Skeletal muscle cell (primary cell): Measurements from ENCODE around the gene CMIP.
"Not testable (repeated sequence)": the region's sequence is repeated elsewhere in the genome, so short reads cannot be mapped to it uniquely, and the experiment has no call there.

Experiments
- DNase-seq: peaks from one replicate; pipeline ENCODE4 v3.0.0-alpha.2; 2010; ENCODE audit warnings: low read depth
- H3K4me3 ChIP-seq: 2 replicates; pipeline ENCODE4 v1.5.1; 2011; ENCODE audit warnings: low read depth, mild to moderate bottlenecking, control low read depth, low read length, moderate library complexity

CMIP gene

DNA sequence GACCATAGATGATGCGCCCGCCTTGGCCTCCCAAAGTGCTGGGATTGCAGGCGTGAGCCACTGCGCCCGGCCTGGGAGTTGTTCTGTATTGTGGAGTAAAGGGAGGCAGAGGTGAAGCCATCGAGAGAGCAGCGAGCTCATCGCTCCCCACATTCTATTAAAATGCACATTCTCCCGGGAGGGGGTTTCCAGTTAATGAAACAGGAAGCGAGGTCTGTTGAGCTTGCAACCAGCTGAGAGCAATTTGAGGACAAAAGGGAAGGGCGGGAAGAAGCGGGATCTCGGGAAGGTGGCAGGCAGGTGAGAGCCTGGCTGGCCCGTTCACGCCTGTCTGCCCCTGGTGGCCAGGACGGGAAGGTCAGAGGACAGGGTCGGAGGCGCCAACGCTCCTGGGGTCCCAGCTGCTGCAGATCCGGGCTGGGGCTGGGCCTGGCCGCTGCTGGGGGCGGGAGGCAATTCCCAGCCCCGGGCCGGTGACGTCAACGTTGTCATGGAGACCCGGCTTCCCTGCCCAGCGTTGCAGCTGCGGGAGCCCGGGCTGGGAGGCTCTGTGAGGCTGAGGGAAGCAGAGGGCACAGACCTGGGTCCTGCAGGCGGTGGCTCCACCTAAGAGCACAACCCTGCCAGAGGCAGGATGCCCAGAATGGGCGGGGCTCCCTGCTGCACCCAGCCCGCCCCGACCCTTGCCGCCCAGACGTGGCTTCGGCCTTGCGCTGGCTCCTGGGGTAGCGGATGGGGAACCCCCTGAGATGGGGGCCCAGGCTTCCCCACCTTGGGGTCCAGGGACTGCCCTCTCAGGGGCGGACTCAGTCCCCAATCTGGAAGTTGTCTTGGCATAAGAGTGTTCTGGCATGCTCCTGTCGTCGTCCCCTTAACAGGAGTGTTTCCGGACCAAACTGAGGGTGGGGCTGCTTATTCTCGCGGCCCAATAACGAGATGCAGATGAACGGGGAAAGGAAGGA is 285.8 kb downstream of the CMIP start:
- peak; percentile 47 for DNase-seq
- peak overlapping the region; percentile 40 for H3K4me3 ChIP-seq

DNA sequence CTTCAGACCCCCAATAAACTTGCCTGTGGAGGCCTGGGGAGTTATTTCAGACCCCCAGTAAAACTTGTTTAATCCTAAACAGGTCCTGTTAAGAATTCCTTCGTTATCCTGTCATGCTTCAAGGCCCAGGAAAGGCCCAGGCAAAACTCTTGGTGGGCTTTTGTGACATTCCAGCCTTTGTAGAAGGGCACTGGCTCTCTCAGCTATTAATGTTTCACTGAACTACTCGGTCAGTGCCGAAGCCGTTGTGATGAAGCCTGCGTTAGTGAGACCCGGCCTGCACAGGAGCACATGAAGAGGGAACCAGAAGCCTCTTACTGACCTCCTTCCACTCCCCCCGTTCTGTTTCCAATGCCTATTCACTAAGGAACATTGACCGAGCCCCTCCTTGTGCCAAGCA is 287.0 kb downstream of the CMIP start:
- no peak overlapping the region for H3K4me3 ChIP-seq
- no peak for DNase-seq

DNA sequence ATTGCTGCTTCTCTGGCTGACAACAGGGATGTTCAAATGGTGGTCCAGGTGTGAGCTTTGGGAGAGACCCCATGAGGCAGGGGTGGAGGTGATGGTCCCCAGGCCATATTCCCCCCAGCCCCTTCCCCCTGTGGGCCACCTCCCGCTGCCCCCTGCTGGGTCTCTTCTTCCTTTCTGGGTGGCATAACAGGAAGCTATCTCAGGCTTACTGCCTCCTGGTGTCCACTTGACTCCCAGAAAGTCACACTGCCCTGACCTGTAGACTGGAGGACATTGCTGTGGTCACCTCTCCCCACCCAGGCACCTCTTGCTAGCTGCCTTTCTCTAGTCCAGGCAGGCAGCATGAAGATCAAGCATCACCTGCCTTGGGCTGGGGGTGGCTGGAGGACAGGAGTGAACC is 288.1 kb downstream of the CMIP start:
- H3K4me3 ChIP-seq = no peak overlapping the region
- DNase-seq = no peak

DNA sequence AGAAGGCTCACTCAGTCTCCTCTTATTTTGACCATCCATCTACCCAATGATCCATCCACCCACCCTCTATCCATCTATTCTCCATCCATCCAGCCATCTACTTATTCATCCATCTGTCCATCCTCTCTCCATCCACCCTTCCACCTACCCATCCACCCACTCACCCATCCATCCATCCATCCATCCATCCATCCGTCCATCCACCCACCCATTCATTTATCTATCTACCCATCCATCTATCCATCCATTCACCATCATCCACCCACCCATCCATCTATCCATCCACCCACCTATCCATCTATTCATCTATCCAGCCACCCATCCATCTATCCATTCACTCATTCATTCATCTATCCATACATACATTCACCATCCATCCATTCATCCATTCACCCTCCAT is 288.7 kb downstream of the CMIP start:
- DNase-seq = no peak
- no peak overlapping the region for H3K4me3 ChIP-seq

DNA sequence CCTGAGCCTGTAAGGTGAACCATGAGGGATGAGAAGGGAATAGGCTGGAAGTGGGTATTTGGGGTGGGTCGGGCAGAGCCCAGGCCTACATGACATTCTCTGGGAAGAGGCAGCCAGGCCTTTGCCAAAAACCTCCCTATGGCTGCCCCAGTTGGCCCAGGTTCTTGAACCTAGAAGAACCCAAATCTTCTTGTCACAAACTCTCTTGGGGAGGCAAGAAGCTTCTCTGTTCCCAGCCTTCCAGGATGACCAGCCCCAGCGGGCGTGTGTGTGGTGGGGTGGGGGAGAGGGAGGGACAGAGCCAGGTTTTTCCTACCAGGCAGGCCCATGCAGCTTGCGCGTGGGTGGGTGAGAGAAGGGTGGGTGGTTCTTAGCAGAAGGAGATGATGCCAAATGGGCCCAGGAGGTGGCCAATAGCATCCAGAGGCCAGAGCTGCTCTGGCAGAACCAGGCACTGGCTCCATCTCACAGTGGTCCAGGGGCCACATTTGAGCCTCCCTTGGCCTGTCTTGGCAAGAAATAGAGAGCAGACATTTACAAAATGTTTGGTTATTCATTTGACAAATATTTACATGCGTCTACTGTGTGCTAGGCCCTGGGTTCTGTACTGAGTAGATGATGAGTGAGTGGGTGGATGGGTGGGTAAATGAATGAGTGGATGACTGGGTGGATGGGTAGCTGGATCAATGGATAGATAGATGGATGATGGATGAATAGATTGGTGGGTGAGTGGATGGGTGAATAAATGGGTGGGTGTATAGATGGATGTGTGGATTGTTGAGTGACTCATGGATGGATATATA is 290.2 kb downstream of the CMIP start:
- DNase-seq = no peak
- no peak overlapping the region for H3K4me3 ChIP-seq

DNA sequence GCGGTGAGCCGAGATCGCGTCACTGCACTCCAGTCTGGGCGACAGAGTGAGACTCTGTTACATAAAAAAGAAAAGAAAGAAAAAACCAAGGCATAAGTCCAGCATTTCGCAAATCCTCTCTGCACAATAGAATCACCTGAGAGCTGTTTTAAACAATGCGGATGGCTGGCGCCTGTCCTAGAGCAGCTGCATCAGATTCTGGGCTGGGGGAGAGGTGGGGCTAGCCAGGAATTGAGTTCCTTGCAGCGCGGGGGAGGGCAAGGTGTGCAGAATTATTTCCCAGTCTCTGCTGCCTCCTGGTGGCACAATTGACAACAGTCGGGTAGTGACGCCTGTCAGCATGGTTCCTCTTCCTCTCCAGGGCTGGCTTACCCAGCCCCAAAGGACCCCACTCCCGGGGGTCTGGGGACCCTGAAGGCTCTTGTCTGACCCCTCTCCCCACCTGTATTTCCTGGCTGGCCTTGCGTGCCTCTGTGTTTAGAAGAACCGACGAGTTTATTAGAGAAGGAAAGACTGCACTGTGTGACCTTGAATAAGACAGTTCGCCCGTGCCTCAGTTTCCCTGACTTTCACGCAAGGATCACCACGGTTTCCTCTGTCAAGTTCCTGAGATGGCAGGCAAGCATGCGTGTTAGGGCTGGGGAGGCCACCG is 293.4 kb downstream of the CMIP start:
- peak; percentile 25 for DNase-seq
- H3K4me3 ChIP-seq = peak overlapping the region; percentile 31

DNA sequence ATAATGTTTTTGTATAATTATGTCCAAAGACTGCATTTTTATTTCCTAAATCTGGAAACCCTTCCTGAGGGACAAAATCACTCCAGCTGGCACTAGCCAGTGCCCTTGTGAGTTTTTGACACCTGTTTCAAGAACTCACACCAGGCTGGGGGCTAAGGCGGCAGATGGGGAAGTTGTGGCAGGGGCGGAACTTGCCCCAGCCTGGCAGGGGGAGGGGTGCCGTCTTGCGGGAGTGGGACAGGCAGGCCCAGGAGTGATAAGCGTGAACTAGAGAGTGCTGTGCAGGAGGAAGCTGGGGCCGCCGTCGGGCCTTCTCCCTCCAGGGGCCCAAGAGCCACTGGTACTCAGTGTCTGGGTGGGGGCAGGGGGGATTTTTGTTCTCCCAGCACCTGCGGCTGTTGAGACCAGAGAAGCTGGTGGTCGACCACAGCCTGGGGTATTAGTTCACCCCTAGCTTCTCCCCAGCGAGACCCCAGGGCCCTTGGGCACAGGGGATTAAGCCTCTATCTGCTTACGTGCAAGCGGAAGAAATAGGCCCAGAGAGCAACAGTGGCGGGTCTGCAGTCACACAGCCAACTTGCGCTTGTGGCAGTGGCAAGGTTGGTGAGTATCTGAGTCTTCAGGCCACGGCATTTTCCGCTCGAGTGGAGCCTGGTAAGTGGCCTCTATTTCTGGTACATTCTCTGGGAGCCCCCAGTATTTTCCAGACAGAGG is 294.3 kb downstream of the CMIP start:
- no peak overlapping the region for H3K4me3 ChIP-seq

DNA sequence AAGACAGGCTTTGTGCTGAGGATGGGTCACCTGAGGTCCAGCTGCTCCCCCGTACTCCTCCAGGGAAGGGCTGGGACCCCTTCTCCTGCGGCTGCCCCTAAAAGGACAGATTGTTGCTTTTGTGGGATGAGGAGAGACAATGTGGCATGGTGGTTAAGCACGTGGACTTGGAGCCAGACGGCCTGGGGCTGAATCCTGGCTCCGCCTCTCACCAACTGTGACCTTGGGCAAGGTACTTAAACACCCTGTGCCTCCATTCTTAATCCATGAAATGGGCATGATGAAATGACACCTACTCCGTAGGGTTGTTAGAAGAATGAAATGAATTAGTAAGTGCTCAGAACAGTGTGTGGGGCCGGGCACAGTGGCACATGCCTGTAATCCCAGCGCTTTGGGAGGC is 294.9 kb downstream of the CMIP start:
- DNase-seq = no peak
- H3K4me3 ChIP-seq = no peak overlapping the region

More for the DNA sequence above, 294.3 kb downstream of the CMIP start:
- DNase-seq = no peak

DNA sequence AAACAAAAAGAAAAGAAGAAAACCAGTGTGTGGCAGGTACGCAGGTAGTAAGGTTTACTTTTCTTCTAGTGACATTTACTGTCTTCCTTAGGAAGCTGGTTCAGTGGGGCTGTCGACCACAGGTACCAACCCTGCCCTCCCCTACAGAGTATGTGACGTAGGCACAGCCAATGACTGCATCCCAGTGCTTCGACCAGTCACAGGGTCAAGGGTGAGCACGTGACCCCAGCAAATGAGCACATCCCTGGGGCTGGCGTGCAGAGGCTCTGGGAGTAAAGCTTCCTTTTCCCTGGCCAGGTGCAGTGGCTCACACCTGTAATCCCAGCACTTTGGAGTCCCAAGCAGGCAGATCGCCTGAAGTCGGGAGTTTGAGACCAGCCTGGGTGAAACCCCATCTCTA is 295.6 kb downstream of the CMIP start:
- DNase-seq = no peak

DNA sequence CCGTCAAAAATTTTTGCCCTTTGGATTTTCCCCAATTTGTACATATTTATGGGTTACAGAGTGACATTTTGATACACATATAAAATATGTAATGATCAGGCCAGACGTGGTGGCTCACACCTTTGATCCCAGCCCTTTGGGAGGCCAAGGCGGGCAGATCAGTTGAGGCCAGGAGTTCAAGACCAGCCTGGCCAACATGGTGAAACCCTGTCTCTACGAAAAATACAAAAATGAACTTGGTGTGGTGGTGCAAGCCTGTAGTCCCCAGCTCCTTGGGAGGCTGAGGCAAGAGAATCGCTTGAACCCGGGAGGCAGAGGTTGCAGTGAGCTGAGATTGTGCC is 296.8 kb downstream of the CMIP start:
- not testable (repeated sequence) for H3K4me3 ChIP-seq, DNase-seq

More for the DNA sequence above, 295.6 kb downstream of the CMIP start:
- no peak overlapping the region for H3K4me3 ChIP-seq

DNA sequence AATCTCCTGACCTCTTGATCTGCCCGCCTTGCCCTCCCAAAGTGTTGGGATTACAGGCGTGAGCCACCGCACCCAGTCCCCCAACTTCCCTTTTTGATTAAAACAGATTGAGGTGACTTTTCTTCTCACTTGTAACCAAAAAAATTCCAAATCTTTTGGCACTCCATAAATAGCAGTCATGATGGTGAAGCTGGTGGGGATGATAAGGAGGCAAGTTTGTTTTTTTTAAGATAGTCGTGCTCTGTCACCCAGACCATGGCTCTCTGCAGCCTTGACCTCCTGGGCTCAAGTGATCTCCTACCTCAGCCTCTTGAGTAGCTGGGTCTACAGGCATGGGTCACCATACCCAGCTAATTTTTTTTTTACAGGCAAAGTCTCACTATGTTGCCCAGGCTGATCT is 299.8 kb downstream of the CMIP start:
- DNase-seq = no peak
- no peak overlapping the region for H3K4me3 ChIP-seq

DNA sequence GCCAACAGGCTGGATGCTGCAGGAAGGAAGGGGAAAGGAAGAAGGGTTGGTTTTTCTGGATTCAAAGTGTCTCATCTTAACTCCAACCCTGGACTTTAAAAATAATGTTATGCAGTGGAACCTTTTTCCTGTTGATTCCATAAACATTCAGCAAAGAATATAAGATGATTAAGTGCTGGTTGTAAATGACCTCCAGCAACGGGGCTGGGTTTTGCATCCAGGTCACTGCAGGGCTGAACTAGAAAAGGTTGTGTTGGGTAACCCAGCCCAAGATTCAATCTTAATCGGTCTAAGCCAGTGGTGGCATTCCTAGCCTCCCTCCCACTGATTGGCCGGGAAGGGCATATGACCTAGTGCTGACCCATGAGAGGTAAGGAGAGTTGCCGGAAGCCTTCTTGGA is 300.3 kb downstream of the CMIP start:
- no peak for DNase-seq
- H3K4me3 ChIP-seq = no peak overlapping the region

DNA sequence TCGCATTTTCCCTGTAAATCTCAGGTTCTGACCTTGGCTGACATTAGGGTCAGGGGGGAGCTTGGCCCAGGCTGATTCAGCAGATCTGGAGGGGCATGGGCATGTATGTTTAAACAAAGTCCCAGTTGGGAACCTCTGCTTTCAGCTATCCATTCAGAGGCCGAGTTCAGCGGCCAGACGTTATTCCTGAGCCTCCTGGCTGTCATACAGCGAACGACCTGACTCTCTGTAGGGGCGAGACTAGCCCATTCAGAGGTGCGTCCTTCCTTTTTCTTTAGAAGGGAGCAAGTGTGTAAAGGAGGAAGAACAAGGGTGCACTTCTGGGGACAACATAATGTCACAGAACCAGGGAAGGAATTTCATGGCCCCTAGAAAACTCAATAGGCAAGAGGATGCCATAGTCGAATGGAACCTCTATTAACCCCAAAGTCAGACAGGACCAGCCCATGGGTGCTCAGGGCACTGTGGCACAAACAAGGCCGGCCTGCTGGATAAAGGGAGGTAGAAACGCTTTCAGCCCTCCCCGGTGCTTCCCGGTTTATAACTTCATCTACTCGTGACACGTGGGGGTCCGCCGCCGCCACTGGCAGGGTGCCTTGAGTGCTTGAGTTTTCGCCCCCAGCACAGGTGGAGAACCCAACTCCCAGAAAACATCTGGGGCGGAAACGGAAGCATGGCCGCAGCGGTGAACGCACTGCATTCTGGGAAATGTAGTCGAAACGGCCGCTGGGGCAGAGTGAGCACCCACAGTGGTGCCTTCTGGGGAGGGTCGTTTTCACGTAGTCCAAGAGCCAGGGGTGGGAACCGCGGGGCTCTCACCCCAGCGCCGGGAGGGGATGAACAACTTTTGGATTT is 301.3 kb downstream of the CMIP start:
- DNase-seq = no peak
- peak overlapping the region; percentile 39 for H3K4me3 ChIP-seq

DNA sequence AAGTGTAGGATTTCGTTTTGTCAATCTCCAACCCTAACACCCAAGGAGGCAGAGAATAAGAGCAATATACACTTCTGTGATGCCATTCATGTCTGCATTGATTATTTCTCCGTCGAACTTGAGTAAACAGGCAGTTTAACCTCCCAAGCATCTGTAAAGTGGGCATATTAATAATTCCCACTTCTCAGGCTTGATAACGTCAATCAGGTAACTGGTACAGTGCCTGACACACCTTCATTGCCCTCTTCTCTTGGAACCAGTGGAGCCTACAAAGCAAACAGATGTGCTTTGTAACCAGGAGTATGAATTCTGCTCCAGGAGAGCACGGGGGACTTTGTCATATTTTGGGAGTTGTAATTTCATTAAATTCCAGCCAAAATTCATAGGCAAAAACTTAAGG is 302.0 kb downstream of the CMIP start:
- DNase-seq = no peak
- peak overlapping the region; percentile 39 for H3K4me3 ChIP-seq

DNA sequence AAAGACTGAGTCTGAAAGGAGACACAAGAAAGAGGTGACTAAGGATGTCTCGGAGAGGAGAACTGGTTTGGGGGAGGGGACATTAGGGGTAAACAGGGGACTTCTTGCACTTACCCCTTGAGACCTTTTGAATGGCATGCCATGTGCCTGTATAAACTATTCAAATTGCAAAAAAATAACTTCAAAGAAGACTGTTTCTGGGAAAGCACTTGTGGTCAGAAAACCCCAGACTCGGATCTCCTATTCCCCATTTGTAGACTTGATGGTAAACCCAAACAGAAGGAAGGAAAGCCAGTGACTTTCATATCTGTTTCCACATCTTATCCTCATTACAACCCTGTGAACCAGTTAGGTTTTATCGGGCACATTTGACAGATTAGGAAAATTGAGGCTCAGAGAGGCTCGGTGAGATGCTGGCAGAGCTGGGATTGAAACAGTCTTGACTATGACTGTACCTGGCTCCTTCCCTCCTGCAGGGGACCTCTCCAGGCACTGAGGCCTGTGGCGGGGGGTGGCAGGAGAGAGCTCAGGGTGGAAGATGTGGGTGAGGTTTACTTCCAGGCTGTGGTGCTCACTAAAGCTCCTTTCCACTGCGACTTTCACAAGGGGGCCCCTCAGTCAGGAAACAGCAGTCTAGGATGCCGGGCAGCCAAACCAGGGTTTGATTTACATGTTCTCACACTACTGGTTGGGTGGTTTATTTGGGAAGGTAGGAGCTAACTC is 304.0 kb downstream of the CMIP start:
- DNase-seq = no peak
- H3K4me3 ChIP-seq = no peak overlapping the region

DNA sequence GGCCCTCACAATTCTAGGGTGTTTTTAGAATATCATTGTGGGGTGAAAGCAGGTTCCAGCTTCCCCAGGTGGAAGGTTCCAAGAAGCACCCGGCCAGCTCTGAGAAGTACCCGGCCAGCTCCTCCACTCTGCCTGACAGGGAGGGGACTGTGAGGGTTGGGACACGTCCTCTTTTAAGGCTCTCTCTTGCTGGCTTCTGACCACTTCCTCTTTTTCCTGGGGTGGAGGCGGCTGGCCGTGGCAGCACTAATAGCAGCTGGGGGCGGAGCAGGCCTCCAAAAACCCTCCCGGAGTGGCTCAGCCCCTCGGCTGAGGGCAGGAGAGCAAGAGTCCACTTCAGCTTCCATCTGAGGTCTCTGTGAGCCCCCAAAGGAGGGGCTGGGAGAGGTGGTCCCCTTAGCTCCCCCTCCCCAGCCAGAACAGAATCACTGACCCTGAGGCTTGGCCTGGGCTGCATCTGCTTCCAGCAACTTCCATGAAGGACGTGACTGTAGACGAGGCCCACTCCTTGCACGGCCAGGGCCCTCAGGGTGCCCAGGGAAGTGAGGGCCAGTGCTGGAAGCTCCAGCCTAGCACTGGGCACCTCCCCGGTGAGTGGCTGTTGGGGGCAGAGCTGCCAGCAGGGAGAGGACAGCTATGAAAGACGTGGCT is 307.7 kb downstream of the CMIP start:
- H3K4me3 ChIP-seq = no peak overlapping the region
- no peak for DNase-seq

DNA sequence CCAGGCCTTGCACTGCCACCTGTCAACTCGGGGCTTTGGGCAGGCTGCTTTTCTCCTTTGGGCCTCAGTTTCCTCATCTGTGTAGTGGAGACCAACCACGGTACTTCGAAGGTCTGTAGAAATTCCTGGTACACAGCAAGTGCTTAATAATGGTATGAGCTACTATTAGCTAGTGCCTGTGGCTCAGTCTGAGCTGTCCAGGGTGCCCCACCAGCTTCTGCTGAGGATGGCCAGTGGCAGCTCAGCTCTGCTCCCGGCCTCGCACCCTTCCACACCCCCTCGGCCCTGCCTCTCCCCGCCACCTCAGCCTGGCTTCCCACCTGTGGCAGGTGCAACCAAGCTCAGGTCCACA is 308.2 kb downstream of the CMIP start:
- no peak overlapping the region for H3K4me3 ChIP-seq
- DNase-seq = no peak

DNA sequence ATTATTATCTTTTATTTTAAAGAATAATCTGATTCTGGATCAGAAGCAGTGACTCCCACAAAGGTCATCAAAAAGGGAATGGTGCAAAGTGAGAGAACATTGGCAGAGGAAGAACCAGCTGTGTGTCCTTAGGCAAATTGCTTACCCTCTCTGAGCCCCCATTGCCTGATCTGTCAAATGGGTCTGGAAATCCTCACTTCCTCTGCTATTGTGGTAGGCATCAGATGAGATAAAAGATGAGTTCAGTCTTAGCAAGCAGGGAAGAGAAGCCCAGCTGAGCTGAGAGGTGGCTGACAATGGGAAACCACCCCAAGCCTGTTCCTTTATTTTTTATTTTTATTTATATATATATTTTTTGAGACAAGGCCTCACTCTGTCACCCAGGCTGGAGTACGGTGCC is 310.2 kb downstream of the CMIP start:
- no peak for DNase-seq
- no peak overlapping the region for H3K4me3 ChIP-seq
